Stimulated activated CD8-positive, alpha-beta memory T cell treated with anti-CD3 and anti-CD28 coated beads, Interleukin-12 subunit alpha, Interleukin-12 subunit beta, amount 100 ng/mL, for 1 hour (primary cell): Measurements from ENCODE around the gene BBC3.
"Not testable (repeated sequence)": the region's sequence is repeated elsewhere in the genome, so short reads cannot be mapped to it uniquely, and the experiment has no call there.

ENCODE experiments used
- DNase-seq: peaks from one replicate; pipeline ENCODE4 v3.0.0-alpha.2; 2020; ENCODE audit warnings: low read depth

The BBC3 gene

GRCh38 chr19:47257411-47258169 is 26.6 kb upstream of the BBC3 start:
- DNase-seq: no peak

- peak; percentile 99 for DNase-seq
Observed at GRCh38 chr19:47256693-47257410, 25.9 kb upstream of the BBC3 start.

GRCh38 chr19:47255879-47256692 is 25.1 kb upstream of the BBC3 start, which contains the start of gene CCDC9:
CCDC9 (plus strand) TSS chr19:47256525; CDS start chr19:47258401, 1,876 bp downstream.
- DNase-seq: peak; percentile 82

- no peak for DNase-seq
Observed at GRCh38 chr19:47253970-47254369, 23.0 kb upstream of the BBC3 start.

GRCh38 chr19:47253467-47253881 is 22.5 kb upstream of the BBC3 start:
- DNase-seq: no peak

GRCh38 chr19:47253016-47253415 is 22.0 kb upstream of the BBC3 start:
- not testable (repeated sequence) for DNase-seq

- DNase-seq: peak; percentile 68
Observed at GRCh38 chr19:47247308-47247990, 16.4 kb upstream of the BBC3 start.

GRCh38 chr19:47243776-47244547 is 13.0 kb upstream of the BBC3 start:
- DNase-seq: peak; percentile 72

- no peak for DNase-seq
Observed at GRCh38 chr19:47243364-47243775, 12.4 kb upstream of the BBC3 start.

GRCh38 chr19:47241919-47242577 is 11.0 kb upstream of the BBC3 start:
- no peak for DNase-seq

- DNase-seq: peak; percentile 84
Observed at GRCh38 chr19:47240996-47241918, 10.3 kb upstream of the BBC3 start.

- no peak for DNase-seq
Observed at GRCh38 chr19:47240556-47240955, 9.6 kb upstream of the BBC3 start.

GRCh38 chr19:47239610-47240296 is 8.8 kb upstream of the BBC3 start:
- DNase-seq: no peak

GRCh38 chr19:47239152-47239551 is 8.2 kb upstream of the BBC3 start:
- no peak for DNase-seq

- no peak for DNase-seq
Observed at GRCh38 chr19:47236072-47236675, 5.2 kb upstream of the BBC3 start.

GRCh38 chr19:47232422-47233211 is 1.6 kb upstream of the BBC3 start:
- no peak for DNase-seq

GRCh38 chr19:47231215-47232054 is 436 bp upstream of the BBC3 start:
- peak; percentile 83 for DNase-seq
